Lower lobe of right lung (tissue), 2 donors: Measurements from ENCODE around the gene KIAA0586. TPM values are rescaled to one million over a fixed set of nuclear protein-coding genes. Genes with fewer than 3 reads are reported as not detected.
"Not testable (repeated sequence)": the region's sequence is repeated elsewhere in the genome, so short reads cannot be mapped to it uniquely, and the experiment has no call there.

Experiments
- ATAC-seq, 2 donors: fragments of 200-7000 bp; cut with Tn5 transposase; one replicate each; pipeline ENCODE4 v1.9.1; 2020 to 2022; ENCODE audit warnings: mild to moderate bottlenecking in 2 of 2, moderate library complexity in 2 of 2
- DNase-seq: peaks from one replicate; pipeline ENCODE4 v3.0.0-alpha.2; 2020
- H3K27ac ChIP-seq: fragments of 200-600 bp; one replicate; pipeline ENCODE4 v1.8.0; 2022
- H3K27me3 ChIP-seq: fragments of 200-600 bp; one replicate; pipeline ENCODE4 v1.8.0; 2022; ENCODE audit warnings: low read depth
- H3K36me3 ChIP-seq: fragments of 200-600 bp; one replicate; pipeline ENCODE4 v1.8.0; 2022; ENCODE audit warnings: mild to moderate bottlenecking
- H3K4me1 ChIP-seq: fragments of 200-600 bp; one replicate; pipeline ENCODE4 v1.8.0; 2022
- H3K4me3 ChIP-seq: fragments of 200-600 bp; one replicate; pipeline ENCODE4 v1.8.0; 2022; ENCODE audit warnings: mild to moderate bottlenecking
- H3K9me3 ChIP-seq: fragments of 200-600 bp; one replicate; pipeline ENCODE4 v1.8.0; 2022
- CTCF ChIP-seq: fragments of 200-600 bp; IDR thresholded peaks from one replicate; pipeline ENCODE4 v1.8.0; 2022; ENCODE audit warnings: antibody characterized with exemption, mild to moderate bottlenecking
- intact Hi-C: fragments of 100-400 bp; cut with DNase I; formaldehyde crosslinking; loops from one replicate; pipeline ENCODE4 v1.11.0; 2022
- total RNA-seq: library from RNA; stranded (reverse); fragmentation: NEBNext Ultra II Directional; extraction: Animal tissue kit (Norgen Biotek cat#: 25700); gene quantifications from one replicate; pipeline ENCODE4 v1.2.1, GENCODE V29; 2021
- donor health status: DM: no; HTN: yes; CAD: no; lungs with severe emphysema.

KIAA0586 gene
- total RNA-seq, 1 donor from 2014 or later, result 13.8 TPM

DNA sequence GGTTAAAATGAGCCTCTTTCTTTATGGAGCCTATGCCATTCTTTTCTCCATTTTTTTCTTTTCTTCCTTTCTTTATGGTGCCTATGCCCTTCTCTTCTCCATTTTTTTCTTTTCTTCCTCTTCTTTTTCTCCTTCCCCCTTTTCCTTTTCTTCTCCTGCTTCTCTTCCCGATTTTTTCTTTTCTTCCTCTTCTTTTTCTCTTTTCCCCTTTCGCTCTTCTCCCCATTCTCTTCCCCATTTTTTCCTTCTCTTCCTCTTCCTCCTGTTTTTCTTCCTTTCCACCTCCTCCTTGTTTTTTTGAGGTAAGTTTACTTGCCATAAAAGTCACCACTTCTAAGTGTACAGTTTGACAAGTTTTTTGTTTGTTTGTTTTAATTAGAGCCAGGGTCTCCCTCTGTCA is 50.1 kb downstream of the KIAA0586 start:
- DNase-seq (no peak), ATAC-seq (no peak)
- Histone ChIP-seq H3K27ac (no peak overlapping the region), H3K4me3 (no peak overlapping the region), H3K9me3 (no peaks in the 10 kb centered on the region), H3K27me3 (no peaks in the 10 kb centered on the region), H3K4me1 (no peaks in the 10 kb centered on the region), H3K36me3 (peaks cover 47% of the 10 kb centered on the region)
- TF ChIP-seq CTCF, result no peak
- intact Hi-C loops, result no loop called here

DNA sequence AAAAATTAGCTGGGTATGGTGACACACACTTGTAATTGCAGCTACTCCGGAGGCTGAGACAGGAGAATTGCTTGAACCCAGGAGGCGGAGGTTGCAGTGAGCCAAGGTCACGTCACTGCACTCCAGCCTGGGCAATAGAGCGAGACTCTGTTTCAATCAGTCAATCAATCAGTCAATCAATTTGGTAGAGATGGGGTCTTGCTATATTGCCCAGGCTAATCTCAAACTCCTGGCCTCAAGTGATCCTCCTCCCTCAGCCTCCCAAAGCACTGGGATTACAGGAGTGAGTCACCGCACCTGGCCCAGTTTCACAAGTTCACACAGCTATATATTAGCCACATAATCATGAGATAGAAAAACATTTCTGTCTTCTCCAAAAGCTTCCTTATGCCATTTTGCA is 50.8 kb downstream of the KIAA0586 start:
- not testable (repeated sequence) for DNase-seq, H3K4me1 ChIP-seq

DNA sequence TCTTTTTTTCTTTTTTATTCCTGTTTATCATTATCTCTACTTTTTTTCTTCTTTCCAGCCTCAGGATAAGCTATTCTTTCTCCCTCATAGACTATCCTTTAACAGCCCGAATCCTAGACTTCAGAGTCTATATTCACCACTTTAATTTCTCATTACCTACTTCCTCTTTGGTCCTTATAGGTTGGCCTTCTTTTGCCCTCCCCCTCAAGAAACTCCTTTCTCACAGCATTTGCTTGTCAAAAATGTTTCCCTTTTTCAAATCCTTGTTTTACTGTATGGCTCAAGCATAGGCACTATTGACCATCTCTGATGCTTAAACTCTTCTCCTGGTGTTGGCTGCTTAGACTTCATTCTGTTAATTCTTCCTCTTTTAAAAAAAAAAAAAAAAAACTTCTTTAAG is 52.5 kb downstream of the KIAA0586 start:
- no peak for ATAC-seq
- H3K4me1 ChIP-seq, result no peaks in the 10 kb centered on the region
- H3K36me3 ChIP-seq, result peaks cover 55% of the 10 kb centered on the region
- intact Hi-C loops, result no loop called here
- no peak for TF ChIP-seq CTCF
- no peaks in the 10 kb centered on the region for H3K9me3 ChIP-seq
- no peak for DNase-seq
- no peaks in the 10 kb centered on the region for H3K27me3 ChIP-seq
- no peak overlapping the region for H3K27ac ChIP-seq
- H3K4me3 ChIP-seq, result no peak overlapping the region

More for the DNA sequence above, 50.8 kb downstream of the KIAA0586 start:
- intact Hi-C loops, H3K27me3 ChIP-seq, H3K27ac ChIP-seq, H3K4me3 ChIP-seq, H3K9me3 ChIP-seq, ATAC-seq: not testable (repeated sequence)
- peaks cover 53% of the 10 kb centered on the region for H3K36me3 ChIP-seq

DNA sequence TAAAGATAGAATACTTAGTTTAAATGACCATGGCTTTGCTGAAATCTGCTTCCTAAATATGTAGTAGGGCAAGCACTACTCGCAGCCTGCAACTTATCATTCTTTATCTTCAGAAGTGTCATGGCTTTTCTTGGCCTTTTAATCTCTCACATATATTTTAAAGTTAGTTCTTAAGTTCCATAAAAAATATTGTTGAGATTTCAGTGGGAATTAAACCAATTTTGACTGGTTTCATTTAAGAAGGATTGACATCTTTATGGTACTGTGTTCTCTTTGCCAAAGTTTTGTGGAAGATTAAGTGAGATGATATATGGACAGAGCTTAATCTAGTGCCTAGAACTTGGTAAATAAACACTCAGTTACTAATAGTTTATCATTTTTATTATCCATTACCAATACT is 56.7 kb downstream of the KIAA0586 start:
- intact Hi-C loops, result no loop called here

DNA sequence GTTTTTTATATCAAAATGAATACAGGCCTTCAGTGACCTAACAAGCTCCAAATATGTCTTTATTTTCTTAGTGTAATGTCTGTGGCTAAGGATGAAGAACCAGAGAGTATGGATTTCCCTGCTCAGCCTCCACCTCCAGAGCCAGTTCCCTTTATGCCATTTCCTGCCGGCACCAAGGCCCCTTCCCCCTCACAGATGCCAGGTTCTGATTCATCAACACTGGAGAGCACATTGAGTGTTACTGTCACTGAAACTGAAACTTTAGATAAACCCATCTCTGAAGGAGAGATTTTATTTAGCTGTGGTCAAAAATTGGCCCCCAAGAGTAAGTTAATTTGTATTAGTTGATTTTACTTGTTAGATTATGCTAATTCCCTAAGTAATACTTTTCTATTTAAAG is 61.0 kb downstream of the KIAA0586 start:
- DNase-seq, result no peak
- Histone ChIP-seq H3K4me1 (no peaks in the 10 kb centered on the region), H3K27ac (no peak overlapping the region), H3K27me3 (no peaks in the 10 kb centered on the region), H3K4me3 (no peak overlapping the region), H3K9me3 (no peaks in the 10 kb centered on the region), H3K36me3 (peaks cover 67% of the 10 kb centered on the region)
- intact Hi-C loops, result no loop called here
- no peak for TF ChIP-seq CTCF
- no peak for ATAC-seq

More for the DNA sequence above, 56.7 kb downstream of the KIAA0586 start:
- no peak for TF ChIP-seq CTCF
- peaks cover 51% of the 10 kb centered on the region for H3K36me3 ChIP-seq
- ATAC-seq (no peak), DNase-seq (no peak)
- no peak overlapping the region for H3K4me3 ChIP-seq
- H3K27me3 ChIP-seq, result no peaks in the 10 kb centered on the region
- H3K9me3 ChIP-seq, result no peaks in the 10 kb centered on the region
- no peak overlapping the region for H3K27ac ChIP-seq
- H3K4me1 ChIP-seq, result no peaks in the 10 kb centered on the region

- Histone ChIP-seq H3K4me1 (no peaks in the 10 kb centered on the region), H3K27ac (no peak overlapping the region), H3K4me3 (no peak overlapping the region), H3K36me3 (peaks cover 65% of the 10 kb centered on the region), H3K9me3 (no peaks in the 10 kb centered on the region), H3K27me3 (no peaks in the 10 kb centered on the region)
- no peak for ATAC-seq
- no peak for DNase-seq
- intact Hi-C loops, result no loop called here
- TF ChIP-seq CTCF, result no peak
These were observed 64.1 kb downstream of the KIAA0586 start for GRCh38 chr14:58491593-58491992.
